ENCODE results near the gene KYNU.

KYNU gene

DNA sequence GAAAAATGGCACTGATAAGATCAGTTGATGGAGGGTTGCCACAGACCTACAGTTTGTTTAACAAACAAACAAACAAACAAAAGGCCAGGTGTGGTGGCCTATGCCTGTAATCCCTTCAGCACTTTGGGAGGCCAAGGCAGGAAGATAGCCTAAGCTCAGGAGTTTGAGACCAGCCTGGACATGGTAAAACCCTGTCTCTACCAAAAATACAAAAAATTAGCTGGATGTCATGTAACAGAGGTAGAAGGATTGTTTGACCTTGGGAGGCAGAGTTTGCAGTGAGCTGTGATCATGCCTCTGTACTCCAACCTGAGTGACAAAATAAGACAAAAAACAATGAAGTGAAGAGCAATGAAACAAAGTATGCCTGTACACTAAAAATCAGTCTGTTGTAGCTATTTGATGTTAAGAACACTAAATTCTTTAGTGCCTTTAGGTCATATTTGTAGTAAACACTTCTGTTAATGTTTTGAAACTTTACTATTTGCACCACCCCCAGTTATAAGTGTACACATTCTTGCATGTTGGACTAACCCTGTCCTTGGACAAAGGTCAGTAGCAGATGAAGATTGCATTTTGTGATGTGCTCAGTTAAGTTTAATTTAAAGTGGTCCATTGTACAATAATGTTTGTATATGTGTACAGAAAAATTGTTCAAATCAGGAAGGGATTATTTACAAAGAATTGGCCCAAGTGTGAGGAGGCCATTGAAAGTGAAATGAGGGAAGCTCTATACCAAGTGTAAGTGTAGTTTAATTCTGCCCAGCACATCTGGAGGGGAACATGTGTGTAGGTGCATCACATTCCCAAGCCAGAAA lies 73.9 kb downstream of the KYNU start:
- no peak overlapping the region for H3K4me3 Mint-ChIP-seq
- H3K4me1 Mint-ChIP-seq (ENCODE audit: low read depth) = no peaks in the 10 kb centered on the region
- H3K36me3 Mint-ChIP-seq (ENCODE audit: low read depth) = peaks cover 10% of the 10 kb centered on the region
- no peak overlapping the region for H3K27ac Mint-ChIP-seq
- H3K27me3 Mint-ChIP-seq = peaks cover 8% of the 10 kb centered on the region
- H3K9me3 Mint-ChIP-seq = peaks cover 11% of the 10 kb centered on the region

DNA sequence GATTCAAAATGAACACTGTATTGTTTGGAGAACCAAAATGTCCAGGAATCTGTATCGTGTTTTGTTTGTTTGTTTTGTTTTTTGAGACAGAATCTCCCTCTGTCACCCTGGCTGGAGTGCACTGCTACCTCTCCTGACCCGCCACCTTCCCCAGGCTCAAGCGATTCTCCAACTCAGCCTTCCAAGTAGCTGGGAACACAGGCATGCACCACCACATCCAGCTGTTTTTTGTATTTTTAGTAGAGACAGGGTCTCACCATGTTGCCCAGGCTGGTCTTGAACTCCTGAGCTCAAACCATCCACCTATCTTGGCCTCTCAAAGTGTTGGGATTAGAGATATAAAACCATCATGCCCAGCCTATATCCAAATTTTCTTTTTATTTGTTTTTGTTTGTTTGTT lies 74.6 kb downstream of the KYNU start:
- H3K4me1 Mint-ChIP-seq (ENCODE audit: low read depth) = no peaks in the 10 kb centered on the region
- no peak overlapping the region for H3K27ac Mint-ChIP-seq
- H3K27me3 Mint-ChIP-seq = peaks cover 8% of the 10 kb centered on the region

DNA sequence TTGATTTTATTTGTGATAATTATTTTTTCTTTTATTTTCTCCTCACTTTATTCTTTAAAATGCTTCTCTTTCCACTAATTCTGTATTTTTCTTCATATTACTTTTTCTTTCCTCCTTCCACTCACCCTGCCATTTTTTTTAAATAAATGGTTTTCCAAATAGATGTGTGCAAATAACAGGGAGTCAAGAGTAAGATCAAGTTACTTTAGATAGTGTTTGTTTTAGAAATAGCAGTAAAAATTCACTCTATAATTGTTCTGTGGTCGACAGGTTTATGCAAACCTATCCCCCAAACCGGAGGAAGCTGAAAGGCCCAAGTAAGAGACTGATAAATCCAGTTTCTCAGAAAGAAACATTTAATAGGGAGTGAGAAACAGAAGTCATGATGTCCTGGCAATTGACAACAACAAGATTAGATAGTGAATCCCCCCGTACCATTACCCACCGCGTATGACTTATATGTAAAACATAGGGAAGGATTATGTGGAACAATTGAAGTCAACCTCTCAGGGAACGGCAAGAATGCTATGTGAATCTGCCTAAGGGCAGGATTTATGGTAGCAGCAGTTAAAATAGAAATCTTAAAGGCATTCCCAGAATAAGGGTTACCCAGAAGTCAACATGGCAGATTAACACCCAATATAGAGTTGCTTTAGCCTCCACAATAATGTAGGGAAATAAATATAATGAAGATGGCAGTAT lies 75.5 kb downstream of the KYNU start:
- no peaks in the 10 kb centered on the region for H3K4me1 Mint-ChIP-seq (ENCODE audit: low read depth)
- H3K27ac Mint-ChIP-seq = no peak overlapping the region
- peaks cover 10% of the 10 kb centered on the region for H3K36me3 Mint-ChIP-seq (ENCODE audit: low read depth)
- H3K27me3 Mint-ChIP-seq = peaks cover 8% of the 10 kb centered on the region
- H3K4me3 Mint-ChIP-seq = no peak overlapping the region
- peaks cover 11% of the 10 kb centered on the region for H3K9me3 Mint-ChIP-seq

More for the DNA sequence above, 74.6 kb downstream of the KYNU start:
- Mint-ChIP-seq H3K4me3 (no peak overlapping the region), H3K36me3 (ENCODE audit: low read depth) (peaks cover 10% of the 10 kb centered on the region), H3K9me3 (peaks cover 11% of the 10 kb centered on the region)

DNA sequence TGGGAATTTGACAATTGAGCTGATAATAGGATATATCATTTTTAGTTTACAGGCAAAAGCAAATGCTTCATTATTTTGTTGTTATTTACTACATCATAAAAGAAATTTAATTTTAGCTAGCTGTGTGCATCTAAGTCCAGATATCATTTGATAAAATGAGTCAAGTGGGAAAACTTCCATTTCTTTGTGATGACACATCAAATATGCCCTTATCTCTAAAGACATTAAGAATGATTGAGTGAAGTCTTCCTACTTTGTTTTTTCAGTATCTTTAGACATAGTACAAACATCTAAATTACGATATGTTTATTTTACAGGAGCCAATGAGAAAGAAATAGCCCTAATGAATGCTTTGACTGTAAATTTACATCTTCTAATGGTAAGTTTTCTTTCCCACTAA lies 77.0 kb downstream of the KYNU start:
- Mint-ChIP-seq H3K9me3 (peaks cover 8% of the 10 kb centered on the region), H3K4me3 (no peak overlapping the region), H3K36me3 (ENCODE audit: low read depth) (peaks cover 5% of the 10 kb centered on the region), H3K27ac (no peak overlapping the region), H3K4me1 (ENCODE audit: low read depth) (no peaks in the 10 kb centered on the region), H3K27me3 (peaks cover 14% of the 10 kb centered on the region)

DNA sequence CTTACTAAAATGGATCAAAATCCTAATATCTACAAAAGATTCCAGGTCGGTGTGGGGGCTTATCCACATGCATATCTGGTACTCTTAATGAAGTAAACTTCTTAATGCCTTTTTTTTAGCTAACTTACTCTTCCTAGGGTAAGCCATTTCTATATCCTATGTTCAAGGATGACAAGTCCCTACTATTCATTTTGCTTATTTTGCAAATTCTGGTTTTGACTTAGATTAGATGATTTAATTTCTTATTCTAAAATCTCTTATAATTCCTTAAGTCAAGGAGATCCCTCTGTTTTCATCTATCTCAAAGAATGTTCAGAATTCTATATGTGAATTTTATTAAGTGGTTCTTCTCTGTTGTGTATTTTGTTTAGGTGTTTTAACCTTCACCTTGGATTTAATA lies 79.7 kb downstream of the KYNU start:
- Mint-ChIP-seq H3K9me3 (no peaks in the 10 kb centered on the region), H3K36me3 (ENCODE audit: low read depth) (no peaks in the 10 kb centered on the region), H3K27ac (no peak overlapping the region), H3K27me3 (peaks cover 14% of the 10 kb centered on the region), H3K4me3 (no peak overlapping the region), H3K4me1 (ENCODE audit: low read depth) (no peaks in the 10 kb centered on the region)

DNA sequence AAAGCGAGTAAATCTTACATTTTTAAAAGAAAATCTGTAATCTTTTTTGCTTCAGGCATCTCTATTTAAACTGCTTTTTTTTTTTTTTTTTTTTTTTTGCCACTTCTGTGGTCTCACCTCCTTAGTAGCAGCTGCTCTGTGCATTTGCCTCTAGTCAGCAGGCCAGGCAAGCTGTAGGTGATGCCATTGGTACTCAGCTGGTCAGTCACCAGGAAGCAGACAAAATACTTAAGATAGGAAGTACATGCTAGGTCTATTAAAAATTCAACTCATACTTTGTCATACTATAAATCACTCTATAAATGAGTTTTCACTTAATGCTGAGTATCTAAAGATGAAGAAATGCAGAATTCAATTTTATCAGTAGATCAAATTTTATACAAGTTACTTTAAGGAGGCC lies 83.7 kb downstream of the KYNU start:
- Mint-ChIP-seq H3K9me3 (no peaks in the 10 kb centered on the region), H3K4me1 (ENCODE audit: low read depth) (no peaks in the 10 kb centered on the region), H3K27me3 (peaks cover 8% of the 10 kb centered on the region), H3K27ac (no peak overlapping the region), H3K36me3 (ENCODE audit: low read depth) (peaks cover 4% of the 10 kb centered on the region), H3K4me3 (no peak overlapping the region)

DNA sequence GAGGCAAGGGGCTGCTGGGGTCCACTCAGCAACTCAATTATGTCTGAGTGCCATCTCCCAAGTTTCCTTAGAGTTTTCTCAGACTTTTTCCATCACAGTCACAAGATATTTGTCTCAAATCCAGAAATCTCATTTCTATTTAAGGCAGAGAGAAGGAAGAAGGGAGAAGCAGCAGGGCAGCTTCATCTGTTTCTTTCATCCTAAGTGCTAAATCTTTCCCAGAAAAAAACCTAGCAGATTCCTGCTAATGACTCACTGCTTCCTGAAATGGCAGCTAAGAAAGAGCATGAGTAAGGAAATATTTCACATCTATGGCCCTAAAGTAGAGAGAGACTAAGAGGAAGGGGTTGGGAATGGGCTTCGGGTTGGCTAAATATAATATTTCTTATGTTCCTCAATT lies 88.0 kb downstream of the KYNU start:
- Mint-ChIP-seq H3K4me3 (no peak overlapping the region), H3K27ac (no peak overlapping the region), H3K36me3 (ENCODE audit: low read depth) (peaks cover 4% of the 10 kb centered on the region), H3K27me3 (no peaks in the 10 kb centered on the region), H3K9me3 (no peaks in the 10 kb centered on the region), H3K4me1 (ENCODE audit: low read depth) (no peaks in the 10 kb centered on the region)

DNA sequence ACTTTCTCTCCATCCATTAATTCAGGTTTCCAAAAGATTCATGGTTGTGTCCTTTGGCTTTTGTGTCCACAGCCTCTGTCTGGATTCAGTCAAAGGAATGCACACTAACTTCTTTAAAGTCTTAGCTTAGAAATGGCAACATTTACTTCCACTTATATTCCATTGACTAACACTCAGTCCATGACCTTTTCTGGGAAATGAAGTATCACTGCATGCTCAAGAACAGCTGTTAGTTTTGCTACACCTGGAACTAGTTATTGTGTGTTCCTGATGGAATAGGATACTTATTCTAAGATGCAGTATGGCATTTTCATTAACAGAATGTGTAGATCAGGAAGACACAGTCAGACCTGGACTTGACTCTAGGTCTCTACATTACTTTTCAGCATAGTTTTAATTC lies 88.8 kb downstream of the KYNU start:
- Mint-ChIP-seq H3K4me3 (no peak overlapping the region), H3K36me3 (ENCODE audit: low read depth) (peaks cover 4% of the 10 kb centered on the region), H3K4me1 (ENCODE audit: low read depth) (no peaks in the 10 kb centered on the region), H3K27ac (no peak overlapping the region), H3K9me3 (no peaks in the 10 kb centered on the region), H3K27me3 (no peaks in the 10 kb centered on the region)

DNA sequence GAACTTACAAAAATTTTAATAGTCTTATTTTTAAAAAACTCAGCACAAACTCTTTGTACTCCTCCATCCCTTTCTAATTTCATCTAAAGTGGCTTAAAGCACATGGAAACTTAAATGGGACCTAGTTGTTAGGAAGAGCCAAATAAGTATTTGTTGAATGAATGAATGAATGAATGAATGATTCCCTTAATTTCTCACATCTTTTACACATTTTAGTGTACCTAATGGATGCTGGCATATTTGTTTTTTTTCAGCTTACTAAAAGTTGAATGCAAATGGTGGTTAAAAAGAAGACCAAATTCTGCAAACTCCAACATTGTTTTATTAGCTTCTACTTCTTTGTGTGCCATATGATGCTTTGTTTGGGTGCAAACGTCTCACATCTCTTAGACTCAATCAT lies 89.6 kb downstream of the KYNU start:
- no peaks in the 10 kb centered on the region for H3K27me3 Mint-ChIP-seq

DNA sequence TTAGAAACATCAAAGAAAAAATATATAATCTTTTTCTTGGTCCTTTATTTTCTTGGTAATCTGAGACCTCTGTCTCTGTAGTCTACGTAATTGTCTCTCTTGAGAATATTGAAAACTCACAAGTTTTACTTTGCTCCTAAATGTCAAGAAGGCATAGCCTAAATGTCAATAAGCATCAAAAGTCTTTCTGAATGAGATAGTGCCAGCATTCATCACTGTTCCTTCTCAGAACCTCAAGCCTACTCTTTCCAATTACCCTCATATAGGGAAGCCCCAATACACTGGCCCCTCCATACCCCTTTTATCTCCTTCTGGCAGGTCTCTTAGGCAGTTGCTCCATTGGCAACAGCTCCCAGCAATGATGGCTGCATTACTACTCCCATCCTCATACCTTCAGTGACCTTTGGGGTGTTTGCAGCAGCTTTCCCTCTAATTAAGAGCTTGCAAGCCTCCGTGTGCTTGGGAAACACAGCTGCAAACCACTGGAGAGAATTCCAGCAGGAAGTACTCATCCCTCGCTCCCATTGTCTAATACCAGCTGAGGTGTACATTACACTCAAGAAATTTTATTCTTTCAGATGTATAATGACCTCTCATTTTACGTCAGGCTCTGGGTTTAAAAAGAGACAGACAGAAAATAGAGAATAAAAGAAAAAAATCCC lies 95.8 kb downstream of the KYNU start:
- Mint-ChIP-seq H3K4me1 (ENCODE audit: low read depth) (no peaks in the 10 kb centered on the region), H3K9me3 (no peaks in the 10 kb centered on the region), H3K4me3 (no peak overlapping the region), H3K27ac (no peak overlapping the region), H3K27me3 (no peaks in the 10 kb centered on the region), H3K36me3 (ENCODE audit: low read depth) (no peaks in the 10 kb centered on the region)

More for the DNA sequence above, 89.6 kb downstream of the KYNU start:
- no peak overlapping the region for H3K4me3 Mint-ChIP-seq
- no peaks in the 10 kb centered on the region for H3K9me3 Mint-ChIP-seq
- H3K36me3 Mint-ChIP-seq (ENCODE audit: low read depth) = peaks cover 4% of the 10 kb centered on the region
- no peaks in the 10 kb centered on the region for H3K4me1 Mint-ChIP-seq (ENCODE audit: low read depth)
- H3K27ac Mint-ChIP-seq = no peak overlapping the region

DNA sequence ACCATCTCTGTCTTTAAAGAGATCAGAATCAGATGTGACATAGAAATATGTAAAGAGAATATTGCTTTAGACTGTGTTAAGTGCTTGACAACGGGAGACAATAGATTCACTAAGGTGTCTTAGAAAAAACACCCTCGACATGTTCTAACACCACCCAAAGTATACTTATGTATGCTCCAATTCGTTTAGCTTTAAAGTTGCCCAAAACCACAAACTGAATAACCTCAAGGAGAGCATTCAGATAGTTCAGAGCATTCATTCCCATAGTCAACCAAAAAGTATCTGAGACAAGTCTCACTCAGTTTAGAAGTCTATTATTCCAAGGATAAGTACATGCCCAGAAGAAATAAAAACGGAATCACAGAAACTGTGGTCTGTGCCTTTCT lies 96.4 kb downstream of the KYNU start:
- Mint-ChIP-seq H3K4me1 (ENCODE audit: low read depth) (no peaks in the 10 kb centered on the region), H3K36me3 (ENCODE audit: low read depth) (no peaks in the 10 kb centered on the region), H3K4me3 (no peak overlapping the region), H3K27ac (no peak overlapping the region), H3K9me3 (no peaks in the 10 kb centered on the region), H3K27me3 (no peaks in the 10 kb centered on the region)

DNA sequence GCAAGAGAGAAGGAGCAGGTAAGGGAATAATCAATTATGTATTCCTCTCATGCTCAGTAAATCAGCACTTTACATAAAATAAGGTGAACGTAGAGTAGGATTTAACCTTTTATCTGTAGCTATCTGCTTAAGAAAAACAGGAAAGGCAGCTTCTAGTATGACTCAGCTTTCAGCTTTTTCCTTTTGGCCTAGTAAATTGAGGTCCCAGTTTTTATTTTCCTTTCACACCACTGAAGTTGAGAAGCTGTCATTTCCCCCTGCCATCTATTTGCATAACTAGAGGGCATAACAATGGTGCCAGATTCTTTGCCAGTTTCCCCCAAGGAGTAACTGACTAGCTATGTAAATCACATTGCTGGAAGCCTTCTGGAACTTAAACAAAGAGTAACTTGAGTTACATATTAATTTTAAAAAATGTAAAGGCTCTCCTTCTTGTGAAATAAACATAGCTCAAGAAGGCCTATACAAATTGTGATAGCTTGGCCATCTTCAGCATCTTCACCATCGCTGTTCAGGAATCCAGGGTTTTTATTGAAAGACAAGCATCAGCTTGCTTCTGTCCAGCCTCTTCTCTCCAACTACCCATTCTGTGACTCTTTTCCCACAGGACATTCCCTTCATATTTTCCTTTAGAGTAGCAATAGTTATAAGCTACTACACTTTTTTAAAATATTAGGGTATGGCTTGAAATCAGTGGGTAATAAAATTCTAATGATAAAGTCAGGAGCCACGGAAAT lies 97.0 kb downstream of the KYNU start:
- H3K27ac Mint-ChIP-seq = no peak overlapping the region
- no peaks in the 10 kb centered on the region for H3K36me3 Mint-ChIP-seq (ENCODE audit: low read depth)
- H3K4me3 Mint-ChIP-seq = no peak overlapping the region
- no peaks in the 10 kb centered on the region for H3K27me3 Mint-ChIP-seq
- no peaks in the 10 kb centered on the region for H3K4me1 Mint-ChIP-seq (ENCODE audit: low read depth)
- H3K9me3 Mint-ChIP-seq = no peaks in the 10 kb centered on the region

DNA sequence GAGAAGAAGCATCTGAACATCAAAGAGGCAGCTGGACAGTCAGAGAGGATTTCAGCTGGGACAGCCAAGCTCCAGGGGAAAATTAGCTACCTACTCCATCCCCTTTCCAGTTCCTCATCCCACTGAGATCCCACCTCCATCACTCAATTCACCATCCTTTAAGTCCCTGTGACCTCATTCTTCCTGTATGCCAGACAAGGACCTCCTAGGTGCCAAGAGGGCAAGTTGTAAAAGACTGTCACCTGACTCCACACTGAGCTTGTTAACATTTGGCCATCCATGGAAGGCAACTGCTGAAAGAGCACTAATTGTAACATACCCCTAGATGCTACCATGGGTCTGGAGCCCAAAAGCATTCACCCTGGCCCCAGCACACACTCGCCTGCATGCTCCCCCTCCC lies 97.8 kb downstream of the KYNU start:
- Mint-ChIP-seq H3K4me1 (ENCODE audit: low read depth) (no peaks in the 10 kb centered on the region), H3K27me3 (no peaks in the 10 kb centered on the region), H3K4me3 (no peak overlapping the region), H3K36me3 (ENCODE audit: low read depth) (no peaks in the 10 kb centered on the region), H3K27ac (no peak overlapping the region), H3K9me3 (no peaks in the 10 kb centered on the region)

DNA sequence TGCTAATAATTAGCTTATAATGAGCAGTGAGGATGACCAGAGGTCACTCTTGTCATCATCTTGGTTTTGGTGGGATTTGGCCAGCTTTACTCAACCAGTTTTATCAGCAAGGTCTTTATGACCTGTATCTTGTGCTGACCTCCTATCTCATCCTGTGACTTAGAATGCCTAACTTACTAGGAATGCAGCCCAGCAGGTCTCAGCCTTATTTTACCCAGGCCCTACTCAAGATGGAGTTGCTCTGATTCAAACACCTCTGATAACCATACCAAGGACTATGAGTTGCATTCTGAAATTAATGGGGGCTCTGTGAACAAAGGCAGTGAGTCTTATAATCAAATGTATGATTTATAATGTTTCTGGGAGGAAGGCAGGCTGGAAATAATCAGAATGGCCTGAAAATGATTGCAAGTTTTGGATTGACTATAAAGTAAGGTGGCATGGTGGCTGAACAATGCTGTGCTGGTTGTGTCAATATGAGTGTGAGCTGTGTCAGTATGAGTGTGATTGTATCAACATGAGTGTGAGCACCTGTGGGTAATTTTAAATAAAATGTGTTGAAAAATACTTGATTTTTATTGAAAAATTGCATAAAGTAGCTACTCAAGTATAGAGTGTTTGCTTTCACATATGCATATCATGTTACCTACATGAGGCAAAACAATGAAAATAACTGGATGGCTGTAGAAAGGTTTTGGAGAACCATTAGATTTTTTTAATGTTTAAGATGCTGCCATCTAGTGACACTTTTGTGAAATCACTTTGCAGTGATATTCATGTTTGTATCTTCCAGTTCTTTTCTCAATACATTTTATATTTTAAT lies 103.0 kb downstream of the KYNU start:
- Mint-ChIP-seq H3K9me3 (no peaks in the 10 kb centered on the region), H3K4me3 (no peak overlapping the region), H3K4me1 (ENCODE audit: low read depth) (no peaks in the 10 kb centered on the region), H3K36me3 (ENCODE audit: low read depth) (no peaks in the 10 kb centered on the region), H3K27me3 (no peaks in the 10 kb centered on the region), H3K27ac (no peak overlapping the region)

All from stimulated activated naive CD8-positive, alpha-beta T cell treated with anti-CD3 and anti-CD28 coated beads, Interleukin-15, Interleukin-2, amounts not matched to agents 100 ng/mL and 50 ng/mL, for 24 hours (primary cell).